ENCODE results near the gene MAS1. TPM values are rescaled to one million over a fixed set of nuclear protein-coding genes. Genes with fewer than 3 reads are reported as not detected.

The MAS1 gene
- polyA plus RNA-seq, 3 donors, result 0.02 to 0.05 (median 0.03) TPM

Other genes with a start within 250 kb of the MAS1 start
- gene SOD2, start 197.7 kb upstream of the MAS1 start, polyA plus RNA-seq (ENCODE audit: insufficient read length in 3 of 3), result 100 to 1,000 TPM; 107 to 124 (median 114) TPM
- gene WTAP, start 163.5 kb upstream of the MAS1 start, polyA plus RNA-seq (ENCODE audit: insufficient read length in 3 of 3), result 100 to 1,000 TPM; 123 to 146 (median 125) TPM
- gene ACAT2, start 128.9 kb upstream of the MAS1 start, polyA plus RNA-seq (ENCODE audit: insufficient read length in 3 of 3), result 10 to 100 TPM; 43.6 to 58.3 (median 51.0) TPM
- gene TCP1, start 101.4 kb upstream of the MAS1 start, polyA plus RNA-seq (ENCODE audit: insufficient read length in 3 of 3), result 100 to 1,000 TPM; 260 to 295 (median 266) TPM
- gene MRPL18, start 100.5 kb upstream of the MAS1 start, polyA plus RNA-seq (ENCODE audit: insufficient read length in 3 of 3), result 10 to 100 TPM; 58.9 to 71.8 (median 63.0) TPM
- under 1 TPM; 0.14 to 0.35 (median 0.24) TPM for gene PNLDC1, start 90.7 kb upstream of the MAS1 start, polyA plus RNA-seq (ENCODE audit: insufficient read length in 3 of 3)
- gene IGF2R, start 78.1 kb downstream of the MAS1 start, polyA plus RNA-seq (ENCODE audit: insufficient read length in 3 of 3), result 10 to 100 TPM; 59.5 to 61.1 (median 60.8) TPM
- 1 to 10 TPM in 1 of 3 donors, under 1 TPM in 2; 0.82 to 1.0 (median 0.89) TPM for gene SLC22A1, start 230.8 kb downstream of the MAS1 start, polyA plus RNA-seq (ENCODE audit: insufficient read length in 3 of 3)

Data from renal cortex interstitium (tissue), 3 donors.